Suprapubic skin (tissue), 4 donors: ENCODE data around the gene POLR1E. TPM values are rescaled to one million over a fixed set of nuclear protein-coding genes. Genes with fewer than 3 reads are reported as not detected.

Experiments
- DNase-seq, 2 donors: peaks; one replicate each; pipeline ENCODE4 v3.0.0-alpha.2; 2019; ENCODE audit warnings: low spot score in 2 of 2
- H3K27ac ChIP-seq: fragments of 200-600 bp; sonication (generic); one replicate; pipeline ENCODE4 v1.5.1; 2019
- H3K27me3 ChIP-seq: fragments of 200-600 bp; sonication (generic); one replicate; pipeline ENCODE4 v1.5.1; 2019
- H3K36me3 ChIP-seq: fragments of 200-600 bp; sonication (generic); one replicate; pipeline ENCODE4 v1.5.1; 2019
- H3K4me1 ChIP-seq: fragments of 200-600 bp; sonication (generic); one replicate; pipeline ENCODE4 v1.5.1; 2019
- H3K4me3 ChIP-seq: fragments of 200-600 bp; sonication (generic); one replicate; pipeline ENCODE4 v1.5.1; 2019; ENCODE audit warnings: mild to moderate bottlenecking
- H3K9me3 ChIP-seq: fragments of 200-600 bp; sonication (generic); one replicate; pipeline ENCODE4 v1.5.1; 2019
- CTCF ChIP-seq, 2 donors: fragments of 200-600 bp in 1 of 2; fragments of 450-650 bp in 1 of 2; sonication (generic) in 1 of 2; IDR thresholded peaks; one replicate each; pipeline ENCODE4 v1.5.1; 2016 to 2019; ENCODE audit warnings: antibody characterized with exemption in 2 of 2, mild to moderate bottlenecking in 1 of 2, moderate library complexity in 1 of 2
- EP300 ChIP-seq: sonication (generic); formaldehyde crosslinking; IDR thresholded peaks from one replicate; pipeline ENCODE4 v1.6.1; 2017; ENCODE audit warnings: antibody characterized with exemption
- POLR2A ChIP-seq, 2 donors: fragments of 450-650 bp; IDR thresholded peaks; one replicate each; pipeline ENCODE4 v1.6.1; 2017; ENCODE audit warnings: antibody characterized with exemption in 2 of 2, mild to moderate bottlenecking in 2 of 2, moderate library complexity in 2 of 2
- POLR2AphosphoS5 ChIP-seq, 3 donors: sonication (generic); formaldehyde crosslinking; IDR thresholded peaks; one replicate each; pipeline ENCODE4 v1.6.1; 2017; ENCODE audit warnings: antibody characterized with exemption in 3 of 3
- WGBS: methylation state at CpG from one replicate; pipeline ENCODE4 v1.1.5; 2018; 5-methylcytosine and 5-hydroxymethylcytosine counted together
- total RNA-seq, 4 donors: library from RNA; depleted of rRNA; stranded (reverse); fragments of >200 nt; gene quantifications; one replicate each; pipeline ENCODE4 v1.1.0, GENCODE V29; 2016

The POLR1E gene
- total RNA-seq, 4 donors from 2014 or later = 15.7 to 26.3 (median 24.0) TPM

- Histone ChIP-seq H3K4me1 (peaks cover 8% of the 10 kb centered on the region), H3K27me3 (no peaks in the 10 kb centered on the region), H3K36me3 (peaks cover 6% of the 10 kb centered on the region), H3K9me3 (no peaks in the 10 kb centered on the region), H3K27ac (no peak overlapping the region), H3K4me3 (no peak overlapping the region)
- TF ChIP-seq CTCF (IDR thresholded peaks at IDR 0.05) (no peak), POLR2AphosphoS5 (IDR thresholded peaks at IDR 0.05) (no peak), EP300 (no peak), POLR2A (IDR thresholded peaks at IDR 0.05) (no peak)
- DNase-seq = no peak
Observed at GRCh38 chr9:37539634-37540033, 53.9 kb downstream of the POLR1E start.

- peak overlapping the region; percentile 47 for H3K27ac ChIP-seq
- no peak overlapping the region for H3K4me3 ChIP-seq
- DNase-seq = no peak
- no peaks in the 10 kb centered on the region for H3K27me3 ChIP-seq
- H3K9me3 ChIP-seq = no peaks in the 10 kb centered on the region
- 56% methylated on average over 3 of the region's 3 CpGs for WGBS
- peaks cover 6% of the 10 kb centered on the region for H3K36me3 ChIP-seq
- peaks cover 8% of the 10 kb centered on the region for H3K4me1 ChIP-seq
- TF ChIP-seq POLR2AphosphoS5 (IDR thresholded peaks at IDR 0.05) (no peak), EP300 (no peak), CTCF (IDR thresholded peaks at IDR 0.05) (no peak), POLR2A (IDR thresholded peaks at IDR 0.05) (no peak)
Observed at GRCh38 chr9:37540634-37541033, 54.9 kb downstream of the POLR1E start.

- peak overlapping the region; percentile 47 for H3K27ac ChIP-seq
- H3K9me3 ChIP-seq = no peaks in the 10 kb centered on the region
- TF ChIP-seq POLR2AphosphoS5 (IDR thresholded peaks at IDR 0.05) (no peak), CTCF (IDR thresholded peaks at IDR 0.05) (no peak), EP300 (no peak), POLR2A (IDR thresholded peaks at IDR 0.05) (no peak)
- peaks cover 8% of the 10 kb centered on the region for H3K4me1 ChIP-seq
- peaks cover 6% of the 10 kb centered on the region for H3K36me3 ChIP-seq
- WGBS = 100% methylated on average over 6 of the region's 8 CpGs
- DNase-seq = no peak
- H3K27me3 ChIP-seq = no peaks in the 10 kb centered on the region
- no peak overlapping the region for H3K4me3 ChIP-seq
Observed at GRCh38 chr9:37541465-37541864, 55.7 kb downstream of the POLR1E start.

- WGBS = 97% methylated on average over 6 of the region's 6 CpGs
- Histone ChIP-seq H3K4me1 (peaks cover 8% of the 10 kb centered on the region), H3K4me3 (no peak overlapping the region), H3K36me3 (peaks cover under 1% of the 10 kb centered on the region), H3K27me3 (no peaks in the 10 kb centered on the region), H3K9me3 (no peaks in the 10 kb centered on the region), H3K27ac (no peak overlapping the region)
- DNase-seq = no peak
- no peak for TF ChIP-seq EP300
- no peak for TF ChIP-seq POLR2AphosphoS5 (IDR thresholded peaks at IDR 0.05)
- TF ChIP-seq POLR2A (IDR thresholded peaks at IDR 0.05) = no peak
- no peak for TF ChIP-seq CTCF (IDR thresholded peaks at IDR 0.05)
Observed at GRCh38 chr9:37542488-37542887, 56.7 kb downstream of the POLR1E start.

- peaks cover 8% of the 10 kb centered on the region for H3K4me1 ChIP-seq
- no peak for DNase-seq
- H3K27me3 ChIP-seq = no peaks in the 10 kb centered on the region
- H3K27ac ChIP-seq = no peak overlapping the region
- TF ChIP-seq CTCF (IDR thresholded peaks at IDR 0.05) (no peak), POLR2A (IDR thresholded peaks at IDR 0.05) (no peak), POLR2AphosphoS5 (IDR thresholded peaks at IDR 0.05) (no peak), EP300 (no peak)
- 27% methylated on average over 1 of the region's 1 CpG for WGBS
- no peaks in the 10 kb centered on the region for H3K9me3 ChIP-seq
- H3K4me3 ChIP-seq = no peak overlapping the region
- no peaks in the 10 kb centered on the region for H3K36me3 ChIP-seq
Observed at GRCh38 chr9:37542895-37543294, 57.1 kb downstream of the POLR1E start.
